ENCODE data around the gene FKBP5. TPM values are rescaled to one million over a fixed set of nuclear protein-coding genes. Genes with fewer than 3 reads are reported as not detected.

The FKBP5 gene
- total and polyA plus RNA-seq, 2 of the 4 experiments (the other 2 are of a cell fraction), result 6.8 to 7.0 TPM

GRCh38 chr6:35553315-35553714, 135.4 kb downstream of the FKBP5 start:
- no TSS peak for BruUV-seq (replicated peaks)
- TF ChIP-seq RCOR1 (IDR thresholded peaks at IDR 0.05; ENCODE audit: insufficient replicate concordance, low read length) (no peak), CHD1 (IDR thresholded peaks at IDR 0.05; ENCODE audit: low read depth, low read length) (no peak), USF2 (IDR thresholded peaks at IDR 0.05; ENCODE audit: low read depth, low read length) (no peak), CEBPB (IDR thresholded peaks at IDR 0.05; ENCODE audit: low read depth, low read length) (no peak), RFX5 (IDR thresholded peaks at IDR 0.05; ENCODE audit: low read depth, low read length) (no peak)
- Histone ChIP-seq H3K79me1 (ENCODE audit: low read depth in 1 of 2, low read length in 2 of 2) (no peaks in the 10 kb centered on the region), H2AK5ac (ENCODE audit: low read depth, low read length) (no peak overlapping the region), H4K20me1 (ENCODE audit: insufficient read depth, low read length) (no peaks in the 10 kb centered on the region), H3K4me2 (ENCODE audit: low read depth, low read length) (no peak overlapping the region), H4K91ac (ENCODE audit: insufficient read depth, low read depth, low read length) (no peak overlapping the region), H3K27me3 (ENCODE audit: control insufficient read depth, insufficient read depth, low read length) (peaks cover 19% of the 10 kb centered on the region), H3K4me3 (ENCODE audit: insufficient read depth, low read depth, low read length) (no peak overlapping the region), H2BK5ac (ENCODE audit: low read depth, low read length, poor library complexity, severe bottlenecking) (no peak overlapping the region), H3K4me1 (ENCODE audit: control insufficient read depth, insufficient read depth, low read length) (no peaks in the 10 kb centered on the region), H4K8ac (ENCODE audit: low read depth in 2 of 2, low read length in 2 of 2) (no peak overlapping the region), H3K56ac (ENCODE audit: extremely low read depth, insufficient read depth, low read length) (no peak overlapping the region), H3K9ac (ENCODE audit: low read depth, low read length) (no peak overlapping the region), H3K4ac (ENCODE audit: low read depth, low read length) (no peak overlapping the region), H2BK20ac (ENCODE audit: low read depth, low read length) (no peak overlapping the region), H3K14ac (replicated peaks; ENCODE audit: low read depth, low read length) (no peak overlapping the region), H3K36me3 (ENCODE audit: control insufficient read depth, insufficient read depth, low read length) (no peaks in the 10 kb centered on the region), H2BK120ac (ENCODE audit: low read depth, low read length) (no peak overlapping the region), H3K23ac (ENCODE audit: low read depth, low read length) (no peak overlapping the region), H4K5ac (ENCODE audit: low read depth, low read length) (no peak overlapping the region), H3K9me1 (ENCODE audit: insufficient read depth, low read length) (no peaks in the 10 kb centered on the region), H2AFZ (replicated peaks; ENCODE audit: low read length, poor library complexity) (no peak overlapping the region), H3K9me3 (ENCODE audit: control insufficient read depth, insufficient read depth, low read length) (peaks cover 6% of the 10 kb centered on the region), H2BK15ac (ENCODE audit: low read depth, low read length) (no peak overlapping the region), H2AK9ac (replicated peaks; ENCODE audit: low read depth, low read length, poor library complexity) (no peak overlapping the region), H3K27ac (ENCODE audit: insufficient read depth, low read length) (no peak overlapping the region), H3K18ac (ENCODE audit: low read depth, low read length) (no peak overlapping the region)
- intact Hi-C loops (cut with micrococcal nuclease), result no loop called here
- POLR2A ChIA-PET (ENCODE audit: unreplicated experiment), result no interaction called here
- CTCF ChIA-PET, result interaction anchor here (1.3 kb wide), 1 partner anchor 9 kb away, joined by 3 read pairs; no protein-coding TSS in a partner anchor
- in situ Hi-C loops (cut with MboI; ENCODE audit: low sequenced_read_pairs), result no loop called here
- DNase-seq, result no peak
- dilution Hi-C loops (cut with HindIII; ENCODE audit: low sequenced_read_pairs, unreplicated experiment), result no loop called here
- ATAC-seq (ENCODE audit: low read depth), result no peak
- WGBS, 2 experiments (ENCODE audit: extremely low coverage in 2 of 2, insufficient read length in 1 of 2), result 100% methylated on average over 1 of the region's 6 CpGs; no CpG with 5 or more reads in 1 of the 2 experiments
